IPS-20b (cell line): ENCODE results near the gene GADD45G.

Experiments used
- H3K27ac ChIP-seq: one replicate; pipeline ENCODE4 v1.5.1; 2013; ENCODE audit warnings: low read length
- H3K27me3 ChIP-seq: 2 replicates; pipeline ENCODE4 v1.6.1; 2013; ENCODE audit warnings: mild to moderate bottlenecking, low read length, inconsistent platforms; ENCODE audit not compliant: insufficient read depth
- H3K36me3 ChIP-seq: 2 replicates; pipeline ENCODE4 v1.6.1; 2013; ENCODE audit warnings: low read depth, mild to moderate bottlenecking, inconsistent platforms, low read length, moderate library complexity; ENCODE audit not compliant: insufficient read depth
- H3K4me1 ChIP-seq: 2 replicates; pipeline ENCODE4 v1.6.1; 2013; ENCODE audit warnings: mild to moderate bottlenecking, control low read depth, inconsistent platforms, low read length, moderate library complexity; ENCODE audit not compliant: insufficient read depth
- H3K4me3 ChIP-seq: 2 replicates; pipeline ENCODE4 v1.5.1; 2013; ENCODE audit warnings: mild to moderate bottlenecking, low read length, inconsistent platforms
- H3K9ac ChIP-seq: 2 replicates; pipeline ENCODE4 v1.6.1; 2013; ENCODE audit warnings: low read depth, mild to moderate bottlenecking, inconsistent platforms, low read length, moderate library complexity
- H3K9me3 ChIP-seq: 2 replicates; pipeline ENCODE4 v1.6.1; 2013; ENCODE audit warnings: mild to moderate bottlenecking, low read depth, low read length, inconsistent platforms; ENCODE audit not compliant: insufficient read depth

Gene GADD45G

GRCh38 chr9:89635816-89636215 lies 31.0 kb downstream of the GADD45G start:
- H3K9ac ChIP-seq = no peak overlapping the region
- no peaks in the 10 kb centered on the region for H3K9me3 ChIP-seq
- H3K4me1 ChIP-seq = no peaks in the 10 kb centered on the region
- no peaks in the 10 kb centered on the region for H3K36me3 ChIP-seq
- H3K27ac ChIP-seq = no peak overlapping the region
- H3K4me3 ChIP-seq = no peak overlapping the region
- H3K27me3 ChIP-seq = no peaks in the 10 kb centered on the region

- no peaks in the 10 kb centered on the region for H3K36me3 ChIP-seq
- no peak overlapping the region for H3K27ac ChIP-seq
- no peak overlapping the region for H3K4me3 ChIP-seq
- H3K9ac ChIP-seq = no peak overlapping the region
- H3K4me1 ChIP-seq = no peaks in the 10 kb centered on the region
- no peaks in the 10 kb centered on the region for H3K9me3 ChIP-seq
- H3K27me3 ChIP-seq = no peaks in the 10 kb centered on the region
Observed at GRCh38 chr9:89637787-89638186, 33.0 kb downstream of the GADD45G start.

DNA sequence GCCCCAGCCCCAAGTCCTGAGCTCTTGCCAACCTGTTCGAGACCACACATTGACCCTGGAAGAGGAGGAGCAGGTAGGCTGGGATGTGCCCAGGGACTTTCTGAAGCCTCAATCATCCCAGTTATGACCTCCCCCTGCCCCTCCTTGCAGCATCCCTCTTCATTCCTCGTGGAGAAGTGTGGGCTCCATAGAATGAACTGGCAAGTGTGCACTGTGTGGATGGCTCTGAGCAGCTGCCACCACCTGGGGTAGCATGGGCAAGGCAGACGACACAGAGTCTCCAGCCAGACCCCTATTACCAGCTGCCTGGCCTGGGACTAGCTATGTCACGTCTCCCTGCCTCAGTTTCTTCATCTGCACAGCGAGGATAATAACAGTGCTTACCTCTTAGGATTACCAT lies 33.5 kb downstream of the GADD45G start:
- Histone ChIP-seq H3K4me1 (no peaks in the 10 kb centered on the region), H3K36me3 (no peaks in the 10 kb centered on the region), H3K4me3 (no peak overlapping the region), H3K27me3 (no peaks in the 10 kb centered on the region), H3K9ac (no peak overlapping the region), H3K9me3 (no peaks in the 10 kb centered on the region), H3K27ac (no peak overlapping the region)

GRCh38 chr9:89638893-89639292 lies 34.1 kb downstream of the GADD45G start:
- no peaks in the 10 kb centered on the region for H3K9me3 ChIP-seq
- H3K27ac ChIP-seq = no peak overlapping the region
- H3K36me3 ChIP-seq = no peaks in the 10 kb centered on the region
- H3K9ac ChIP-seq = no peak overlapping the region
- no peaks in the 10 kb centered on the region for H3K4me1 ChIP-seq
- H3K4me3 ChIP-seq = no peak overlapping the region
- H3K27me3 ChIP-seq = no peaks in the 10 kb centered on the region

DNA sequence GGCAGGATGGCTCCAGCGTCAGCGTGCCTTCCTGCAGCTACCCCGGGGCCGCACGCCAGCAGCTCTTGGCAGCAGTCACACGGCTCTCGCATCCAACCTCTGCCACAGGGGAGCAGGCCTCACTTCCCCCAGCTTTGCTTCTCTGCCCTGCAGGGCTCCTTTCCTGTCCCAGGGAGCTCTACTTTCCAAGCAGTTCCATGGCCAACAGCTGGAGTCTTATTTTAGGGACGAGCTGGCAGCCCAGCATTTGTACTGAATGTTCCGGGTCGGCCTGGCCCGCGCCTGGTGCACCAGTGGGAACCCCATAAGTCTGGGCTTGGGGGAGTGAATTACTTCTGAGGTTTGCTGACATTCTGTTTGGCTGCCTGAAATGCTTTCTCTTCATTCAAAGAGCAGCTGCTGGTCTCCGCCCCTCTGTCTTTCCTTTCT lies 34.6 kb downstream of the GADD45G start:
- Histone ChIP-seq H3K4me3 (no peak overlapping the region), H3K9me3 (no peaks in the 10 kb centered on the region), H3K9ac (no peak overlapping the region), H3K27ac (no peak overlapping the region), H3K4me1 (no peaks in the 10 kb centered on the region), H3K27me3 (no peaks in the 10 kb centered on the region), H3K36me3 (no peaks in the 10 kb centered on the region)

DNA sequence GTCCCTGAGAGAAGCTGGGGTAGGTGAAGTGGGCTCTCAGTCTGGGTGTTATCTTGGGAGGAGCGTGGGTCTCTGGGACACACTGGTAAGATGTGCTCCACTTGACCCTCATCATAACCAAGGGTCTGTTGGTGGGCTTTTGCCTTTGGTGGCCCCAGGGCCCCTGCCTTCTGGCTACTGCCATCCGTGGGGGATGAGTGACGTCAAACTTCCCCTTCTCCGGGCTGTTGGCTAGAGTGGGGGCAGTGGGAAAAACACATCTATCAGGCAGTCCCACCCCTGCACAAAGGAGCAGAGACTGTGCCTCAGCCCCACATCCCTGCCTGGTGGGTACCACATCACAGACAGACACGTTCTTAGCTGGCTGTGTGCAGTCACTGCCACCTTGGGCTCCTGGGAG lies 35.1 kb downstream of the GADD45G start:
- H3K27ac ChIP-seq = no peak overlapping the region
- H3K4me1 ChIP-seq = no peaks in the 10 kb centered on the region
- H3K27me3 ChIP-seq = no peaks in the 10 kb centered on the region
- H3K9ac ChIP-seq = no peak overlapping the region
- H3K9me3 ChIP-seq = no peaks in the 10 kb centered on the region; the same call in 1 of the 2 replicates
- no peak overlapping the region for H3K4me3 ChIP-seq
- no peaks in the 10 kb centered on the region for H3K36me3 ChIP-seq

DNA sequence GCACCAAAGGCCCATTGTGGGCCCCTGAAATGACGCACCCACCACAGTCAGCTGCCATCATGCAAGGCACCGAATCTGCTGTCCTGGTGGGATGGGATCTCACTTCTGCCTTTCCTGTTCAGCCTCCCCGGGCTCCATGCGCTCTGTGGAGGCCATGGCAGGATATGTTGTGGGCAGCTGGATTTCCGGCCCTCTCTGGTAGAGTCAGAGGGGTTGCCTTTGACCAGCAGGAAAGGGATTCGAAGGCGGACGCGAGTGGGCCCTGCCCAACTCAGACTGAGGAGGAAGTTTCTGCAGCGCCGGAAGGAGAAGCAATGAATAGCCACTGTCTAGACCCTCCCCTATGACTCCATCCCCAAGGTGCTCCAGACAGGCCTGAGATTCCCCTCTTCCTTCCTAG lies 35.5 kb downstream of the GADD45G start:
- Histone ChIP-seq H3K27ac (no peak overlapping the region), H3K4me1 (no peaks in the 10 kb centered on the region), H3K9me3 (no peaks in the 10 kb centered on the region; the same call in 1 of the 2 replicates), H3K36me3 (no peaks in the 10 kb centered on the region), H3K4me3 (no peak overlapping the region), H3K9ac (no peak overlapping the region), H3K27me3 (no peaks in the 10 kb centered on the region)

GRCh38 chr9:89640801-89641200 lies 36.0 kb downstream of the GADD45G start:
- Histone ChIP-seq H3K36me3 (no peaks in the 10 kb centered on the region), H3K27me3 (no peaks in the 10 kb centered on the region), H3K9me3 (no peaks in the 10 kb centered on the region; the same call in 1 of the 2 replicates), H3K9ac (no peak overlapping the region), H3K4me1 (no peaks in the 10 kb centered on the region), H3K4me3 (no peak overlapping the region), H3K27ac (no peak overlapping the region)

DNA sequence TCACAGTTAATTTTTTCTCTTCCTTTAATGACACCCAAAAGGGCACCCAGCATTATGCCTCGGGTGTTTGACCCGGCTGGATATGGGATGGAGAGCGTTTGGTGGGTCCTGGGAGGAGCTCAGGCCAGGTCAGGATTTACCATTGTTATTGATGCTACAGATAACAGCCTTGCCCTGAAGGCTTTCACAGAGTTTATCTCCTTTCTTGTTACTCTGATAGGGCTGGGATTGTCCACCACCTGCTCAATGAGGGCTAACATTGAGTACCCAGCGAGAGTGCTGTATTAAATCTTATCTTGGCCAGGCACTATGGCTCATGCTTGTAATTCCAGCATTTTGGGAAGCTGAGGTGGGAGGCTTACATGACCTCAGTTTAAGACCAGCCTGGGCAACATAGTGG lies 37.2 kb downstream of the GADD45G start:
- H3K4me1 ChIP-seq = no peaks in the 10 kb centered on the region

DNA sequence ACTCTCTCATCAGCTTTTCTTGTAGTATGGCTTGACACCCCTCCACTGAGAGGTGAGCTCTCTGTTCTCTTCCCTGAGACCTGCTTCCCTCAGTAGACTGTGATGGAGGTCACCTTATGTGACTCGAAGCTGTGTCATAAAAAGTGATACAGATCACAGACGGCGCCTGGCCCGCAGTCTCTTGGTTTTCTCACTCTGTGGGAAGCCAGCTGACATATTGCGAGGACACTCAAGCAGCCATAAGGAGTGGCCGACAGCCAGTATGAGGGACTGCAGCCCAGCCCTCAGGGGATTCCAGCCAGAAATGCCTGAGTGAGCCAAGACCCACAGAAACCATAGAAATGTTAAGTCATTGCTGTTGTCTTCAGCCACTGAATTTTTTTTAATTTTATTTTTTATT lies 38.0 kb downstream of the GADD45G start:
- no peaks in the 10 kb centered on the region for H3K36me3 ChIP-seq
- no peak overlapping the region for H3K27ac ChIP-seq
- no peak overlapping the region for H3K4me3 ChIP-seq
- no peaks in the 10 kb centered on the region; the same call in 1 of the 2 replicates for H3K9me3 ChIP-seq
- no peaks in the 10 kb centered on the region for H3K4me1 ChIP-seq
- H3K27me3 ChIP-seq = no peaks in the 10 kb centered on the region
- H3K9ac ChIP-seq = no peak overlapping the region

More for the DNA sequence above, 37.2 kb downstream of the GADD45G start:
- no peaks in the 10 kb centered on the region for H3K36me3 ChIP-seq
- H3K27me3 ChIP-seq = no peaks in the 10 kb centered on the region
- H3K9ac ChIP-seq = no peak overlapping the region
- no peak overlapping the region for H3K27ac ChIP-seq
- H3K9me3 ChIP-seq = no peaks in the 10 kb centered on the region; the same call in 1 of the 2 replicates
- no peak overlapping the region for H3K4me3 ChIP-seq

DNA sequence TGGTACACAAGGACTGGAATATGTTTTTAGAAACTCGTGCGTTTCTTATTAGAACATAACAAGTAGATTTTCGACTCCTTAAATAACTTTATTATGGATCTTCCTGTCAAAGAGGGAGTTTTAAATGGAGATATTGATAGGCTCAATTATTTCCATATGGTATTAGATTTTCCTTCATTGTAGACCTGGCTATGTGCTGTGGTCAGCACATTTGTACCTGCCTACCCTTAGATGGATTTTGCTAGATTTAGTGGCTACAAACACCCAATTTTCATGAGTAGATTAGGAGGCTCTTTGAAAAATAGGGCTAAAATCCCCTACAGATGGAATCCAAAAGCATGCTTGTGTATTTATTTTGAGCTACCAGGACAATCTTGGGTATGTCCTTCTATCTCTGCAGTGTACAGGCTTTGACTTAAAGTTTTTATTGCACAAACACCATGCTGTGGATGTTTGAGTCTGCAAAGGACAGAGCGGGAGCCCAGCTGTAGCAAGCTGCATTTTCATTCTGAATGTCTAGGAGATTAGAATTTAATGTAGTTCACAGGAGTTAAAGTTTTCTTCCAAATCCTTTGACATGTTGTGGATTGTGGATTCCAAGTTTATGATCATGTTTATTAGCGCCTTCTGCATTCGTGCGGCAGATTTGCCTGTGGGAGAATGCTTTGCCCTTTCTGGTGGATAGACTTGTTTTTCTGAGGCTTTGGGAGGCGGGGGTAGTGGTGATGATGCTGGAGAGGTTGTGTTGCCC lies 41.6 kb downstream of the GADD45G start:
- H3K9ac ChIP-seq = no peak overlapping the region
- H3K4me3 ChIP-seq = no peak overlapping the region
- no peaks in the 10 kb centered on the region for H3K27me3 ChIP-seq
- no peak overlapping the region for H3K27ac ChIP-seq
- H3K9me3 ChIP-seq = no peaks in the 10 kb centered on the region; the same call in 1 of the 2 replicates
- H3K4me1 ChIP-seq = peaks cover 6% of the 10 kb centered on the region; the same call in 1 of the 2 replicates
- H3K36me3 ChIP-seq = no peaks in the 10 kb centered on the region

DNA sequence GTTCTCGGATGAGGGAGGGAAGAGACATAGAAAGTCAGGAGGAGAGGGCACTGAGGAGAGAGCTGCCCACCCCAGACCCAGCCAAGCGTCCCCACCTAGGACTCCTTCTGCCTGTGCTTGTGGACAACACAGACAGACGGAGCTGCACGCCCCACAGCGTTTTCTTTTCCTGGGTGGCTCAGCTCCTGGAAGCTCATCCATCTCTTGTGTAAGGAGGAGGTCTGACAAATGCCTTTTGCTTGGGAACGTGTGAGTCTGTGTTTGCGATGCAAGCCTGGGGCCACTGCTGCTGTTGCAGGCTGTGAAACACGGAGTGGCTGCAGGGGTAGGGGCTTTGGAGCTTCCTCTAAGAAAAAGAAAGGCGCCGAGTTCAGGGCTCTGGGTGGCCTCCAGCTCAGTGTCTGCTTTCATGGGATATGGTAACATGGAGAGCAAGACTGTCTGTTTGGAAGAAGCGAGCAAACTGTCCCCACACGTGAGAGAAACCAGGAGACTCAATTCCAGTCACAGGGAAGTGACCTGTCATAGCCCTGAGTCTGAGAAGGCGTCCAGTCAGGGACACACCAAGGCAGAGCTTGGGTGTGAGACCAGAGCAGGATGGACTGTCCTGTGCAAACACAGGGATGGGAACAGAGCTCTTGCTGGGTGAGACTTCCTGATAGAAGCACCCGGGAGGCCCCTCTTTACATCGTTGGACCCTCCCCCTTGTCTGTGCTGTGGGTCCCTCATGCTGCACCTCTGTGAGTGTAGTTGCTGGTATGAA lies 42.7 kb downstream of the GADD45G start:
- Histone ChIP-seq H3K27me3 (no peaks in the 10 kb centered on the region), H3K4me3 (no peak overlapping the region), H3K4me1 (peaks cover 9% of the 10 kb centered on the region; the same call in 1 of the 2 replicates), H3K36me3 (no peaks in the 10 kb centered on the region), H3K9me3 (no peaks in the 10 kb centered on the region; the same call in 1 of the 2 replicates), H3K27ac (no peak overlapping the region), H3K9ac (no peak overlapping the region)
